ENCODE measurements around the gene CDH6. TPM values are rescaled to one million over a fixed set of nuclear protein-coding genes. Genes with fewer than 3 reads are reported as not detected.

Gene CDH6
- total and polyA plus RNA-seq, 2 of the 4 experiments (the other 2 are of a cell fraction), result 72.2 to 232 TPM

- no peak overlapping the region for H4K8ac ChIP-seq (ENCODE audit: low read depth in 2 of 2, low read length in 2 of 2)
- no peak overlapping the region for H3K9ac ChIP-seq (ENCODE audit: low read depth, low read length)
- H2AK5ac ChIP-seq (ENCODE audit: low read depth, low read length), result no peak overlapping the region
- peaks cover 5% of the 10 kb centered on the region for H3K4me1 ChIP-seq (ENCODE audit: control insufficient read depth, insufficient read depth, low read length)
- no peak overlapping the region for H3K4ac ChIP-seq (ENCODE audit: low read depth, low read length)
- H2AK9ac ChIP-seq (replicated peaks; ENCODE audit: low read depth, low read length, poor library complexity), result no peak overlapping the region
- H3K36me3 ChIP-seq (ENCODE audit: control insufficient read depth, insufficient read depth, low read length), result no peaks in the 10 kb centered on the region
- no peak for TF ChIP-seq RCOR1 (IDR thresholded peaks at IDR 0.05; ENCODE audit: insufficient replicate concordance, low read length)
- no peak for TF ChIP-seq NFE2L2 (IDR thresholded peaks at IDR 0.05; ENCODE audit: low read depth, low read length)
- no peak for TF ChIP-seq MAZ (IDR thresholded peaks at IDR 0.05; ENCODE audit: borderline replicate concordance, low read depth, low read length)
- no peak for TF ChIP-seq MXI1 (IDR thresholded peaks at IDR 0.05; ENCODE audit: borderline replicate concordance, low read depth, low read length)
- no peak for TF ChIP-seq RFX5 (IDR thresholded peaks at IDR 0.05; ENCODE audit: low read depth, low read length)
- TF ChIP-seq SMC3 (IDR thresholded peaks at IDR 0.05; ENCODE audit: low read depth, low read length), result no peak
- TF ChIP-seq ELK1 (IDR thresholded peaks at IDR 0.05; ENCODE audit: borderline replicate concordance, low read depth, low read length), result no peak
- TF ChIP-seq RAD21 (IDR thresholded peaks at IDR 0.05; ENCODE audit: low read length), result no peak
- no peak for TF ChIP-seq CTCF (conservative IDR thresholded peaks at IDR 0.05; ENCODE audit: low read depth, low read length)
- TF ChIP-seq MAFK (IDR thresholded peaks at IDR 0.05; ENCODE audit: low read depth, low read length), result no peak
- no peak for TF ChIP-seq FOS (IDR thresholded peaks at IDR 0.05; ENCODE audit: low read depth, low read length)
- TF ChIP-seq CEBPB (IDR thresholded peaks at IDR 0.05; ENCODE audit: low read depth, low read length), result no peak
- no peak for TF ChIP-seq BHLHE40 (IDR thresholded peaks at IDR 0.05; ENCODE audit: low read depth, low read length)
- no peak for TF ChIP-seq POLR2A (IDR thresholded peaks at IDR 0.05; ENCODE audit: low read depth, low read length)
- no peak for TF ChIP-seq CHD1 (IDR thresholded peaks at IDR 0.05; ENCODE audit: low read depth, low read length)
- no peak for TF ChIP-seq USF2 (IDR thresholded peaks at IDR 0.05; ENCODE audit: low read depth, low read length)
- H3K4me3 ChIP-seq (ENCODE audit: insufficient read depth, low read depth, low read length), result no peak overlapping the region
- in situ Hi-C loops (cut with MboI; ENCODE audit: low sequenced_read_pairs) (no loop called here), dilution Hi-C loops (cut with HindIII; ENCODE audit: low sequenced_read_pairs, unreplicated experiment) (no loop called here), intact Hi-C loops (cut with micrococcal nuclease) (loop anchor here (10.0 kb wide), 2 partner anchors 268 to 788 kb away; no protein-coding TSS in a partner anchor)
- H4K5ac ChIP-seq (ENCODE audit: low read depth, low read length), result no peak overlapping the region
- H3K79me1 ChIP-seq (ENCODE audit: low read depth in 1 of 2, low read length in 2 of 2), result peaks cover 0 to 17% of the 10 kb centered on the region in 2 experiments; a peak in 2 of 4 replicates
- 0 out of 2 replicates have a peak overlapping the region, but pooled peaks have one; percentile 14 for H2BK20ac ChIP-seq (ENCODE audit: low read depth, low read length)
- ATAC-seq (ENCODE audit: low read depth), result no peak
- H4K20me1 ChIP-seq (ENCODE audit: insufficient read depth, low read length), result no peaks in the 10 kb centered on the region
- WGBS, 2 experiments (ENCODE audit: extremely low coverage in 2 of 2, insufficient read length in 1 of 2), result no CpG with 5 or more reads among the region's 1 CpG
- POLR2A ChIA-PET (ENCODE audit: unreplicated experiment), result no interaction called here
- no peak overlapping the region for H2AFZ ChIP-seq (replicated peaks; ENCODE audit: low read length, poor library complexity)
- no peaks in the 10 kb centered on the region for H3K27me3 ChIP-seq (ENCODE audit: control insufficient read depth, insufficient read depth, low read length)
- no peak overlapping the region for H2BK5ac ChIP-seq (ENCODE audit: low read depth, low read length, poor library complexity, severe bottlenecking)
- no peak overlapping the region for H3K23ac ChIP-seq (ENCODE audit: low read depth, low read length)
- CTCF ChIA-PET, result interaction anchor here (0.6 kb wide), 1 partner anchor 26 kb away, joined by 3 read pairs; no protein-coding TSS in a partner anchor
- no peak overlapping the region for H4K91ac ChIP-seq (ENCODE audit: insufficient read depth, low read depth, low read length)
- H3K18ac ChIP-seq (ENCODE audit: low read depth, low read length), result 0 out of 2 replicates have a peak overlapping the region, but pooled peaks have one; percentile 2
- no peak overlapping the region for H3K14ac ChIP-seq (replicated peaks; ENCODE audit: low read depth, low read length)
- no peaks in the 10 kb centered on the region for H3K9me1 ChIP-seq (ENCODE audit: insufficient read depth, low read length)
- no peak overlapping the region for H3K27ac ChIP-seq (ENCODE audit: insufficient read depth, low read length)
- DNase-seq, result peak; percentile 16
- no peak overlapping the region for H3K56ac ChIP-seq (ENCODE audit: extremely low read depth, insufficient read depth, low read length)
- no TSS peak for BruUV-seq (replicated peaks)
- H3K4me2 ChIP-seq (ENCODE audit: low read depth, low read length), result peak overlapping the region; percentile 23
- no peak overlapping the region for H2BK15ac ChIP-seq (ENCODE audit: low read depth, low read length)
- H3K9me3 ChIP-seq (ENCODE audit: control insufficient read depth, insufficient read depth, low read length), result no peaks in the 10 kb centered on the region
- H2BK120ac ChIP-seq (ENCODE audit: low read depth, low read length), result no peak overlapping the region
Observed at GRCh38 chr5:31192442-31192841, 1.0 kb upstream of the CDH6 start.

Data from IMR-90 (cell line).